Panc1 (cell line): ENCODE measurements around the gene KIF1C.

ENCODE experiments used
- POLR2AphosphoS5 ChIP-seq: IDR thresholded peaks from 2 replicates; pipeline ENCODE4 v1.6.1; 2012; ENCODE audit warnings: mild to moderate bottlenecking, low read depth, low read length, moderate library complexity
- TF ChIP-seq, protein P1 (sequence below): fragments of 450-650 bp; IDR thresholded peaks from 2 replicates; pipeline ENCODE4 v1.5.1; 2017; ENCODE audit warnings: mild to moderate bottlenecking
- TF ChIP-seq, protein P2 (sequence below), 2 experiments: IDR thresholded peaks; 2 replicates each; pipeline ENCODE4 v1.6.1; 2011 to 2012; ENCODE audit warnings: low read depth in 2 of 2, control low read depth in 1 of 2, low read length in 1 of 2, mild to moderate bottlenecking in 1 of 2, moderate library complexity in 1 of 2; ENCODE audit not compliant: insufficient read depth in 1 of 2

DNA sequence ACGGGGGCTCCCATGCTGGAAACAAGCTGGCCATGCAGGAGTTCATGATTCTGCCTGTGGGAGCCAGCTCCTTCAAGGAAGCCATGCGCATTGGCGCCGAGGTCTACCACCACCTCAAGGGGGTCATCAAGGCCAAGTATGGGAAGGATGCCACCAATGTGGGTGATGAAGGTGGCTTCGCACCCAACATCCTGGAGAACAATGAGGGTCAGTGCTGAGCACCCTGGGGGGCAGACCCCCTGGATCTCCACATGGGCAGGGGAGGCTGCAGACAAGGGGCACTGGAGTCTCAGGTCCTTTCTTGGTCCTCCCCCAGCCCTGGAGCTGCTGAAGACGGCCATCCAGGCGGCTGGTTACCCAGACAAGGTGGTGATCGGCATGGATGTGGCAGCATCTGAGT lies 42.7 kb upstream of the KIF1C start:
- TF ChIP-seq, protein P1, sequence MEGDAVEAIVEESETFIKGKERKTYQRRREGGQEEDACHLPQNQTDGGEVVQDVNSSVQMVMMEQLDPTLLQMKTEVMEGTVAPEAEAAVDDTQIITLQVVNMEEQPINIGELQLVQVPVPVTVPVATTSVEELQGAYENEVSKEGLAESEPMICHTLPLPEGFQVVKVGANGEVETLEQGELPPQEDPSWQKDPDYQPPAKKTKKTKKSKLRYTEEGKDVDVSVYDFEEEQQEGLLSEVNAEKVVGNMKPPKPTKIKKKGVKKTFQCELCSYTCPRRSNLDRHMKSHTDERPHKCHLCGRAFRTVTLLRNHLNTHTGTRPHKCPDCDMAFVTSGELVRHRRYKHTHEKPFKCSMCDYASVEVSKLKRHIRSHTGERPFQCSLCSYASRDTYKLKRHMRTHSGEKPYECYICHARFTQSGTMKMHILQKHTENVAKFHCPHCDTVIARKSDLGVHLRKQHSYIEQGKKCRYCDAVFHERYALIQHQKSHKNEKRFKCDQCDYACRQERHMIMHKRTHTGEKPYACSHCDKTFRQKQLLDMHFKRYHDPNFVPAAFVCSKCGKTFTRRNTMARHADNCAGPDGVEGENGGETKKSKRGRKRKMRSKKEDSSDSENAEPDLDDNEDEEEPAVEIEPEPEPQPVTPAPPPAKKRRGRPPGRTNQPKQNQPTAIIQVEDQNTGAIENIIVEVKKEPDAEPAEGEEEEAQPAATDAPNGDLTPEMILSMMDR, result no peak
- TF ChIP-seq, protein P2, sequence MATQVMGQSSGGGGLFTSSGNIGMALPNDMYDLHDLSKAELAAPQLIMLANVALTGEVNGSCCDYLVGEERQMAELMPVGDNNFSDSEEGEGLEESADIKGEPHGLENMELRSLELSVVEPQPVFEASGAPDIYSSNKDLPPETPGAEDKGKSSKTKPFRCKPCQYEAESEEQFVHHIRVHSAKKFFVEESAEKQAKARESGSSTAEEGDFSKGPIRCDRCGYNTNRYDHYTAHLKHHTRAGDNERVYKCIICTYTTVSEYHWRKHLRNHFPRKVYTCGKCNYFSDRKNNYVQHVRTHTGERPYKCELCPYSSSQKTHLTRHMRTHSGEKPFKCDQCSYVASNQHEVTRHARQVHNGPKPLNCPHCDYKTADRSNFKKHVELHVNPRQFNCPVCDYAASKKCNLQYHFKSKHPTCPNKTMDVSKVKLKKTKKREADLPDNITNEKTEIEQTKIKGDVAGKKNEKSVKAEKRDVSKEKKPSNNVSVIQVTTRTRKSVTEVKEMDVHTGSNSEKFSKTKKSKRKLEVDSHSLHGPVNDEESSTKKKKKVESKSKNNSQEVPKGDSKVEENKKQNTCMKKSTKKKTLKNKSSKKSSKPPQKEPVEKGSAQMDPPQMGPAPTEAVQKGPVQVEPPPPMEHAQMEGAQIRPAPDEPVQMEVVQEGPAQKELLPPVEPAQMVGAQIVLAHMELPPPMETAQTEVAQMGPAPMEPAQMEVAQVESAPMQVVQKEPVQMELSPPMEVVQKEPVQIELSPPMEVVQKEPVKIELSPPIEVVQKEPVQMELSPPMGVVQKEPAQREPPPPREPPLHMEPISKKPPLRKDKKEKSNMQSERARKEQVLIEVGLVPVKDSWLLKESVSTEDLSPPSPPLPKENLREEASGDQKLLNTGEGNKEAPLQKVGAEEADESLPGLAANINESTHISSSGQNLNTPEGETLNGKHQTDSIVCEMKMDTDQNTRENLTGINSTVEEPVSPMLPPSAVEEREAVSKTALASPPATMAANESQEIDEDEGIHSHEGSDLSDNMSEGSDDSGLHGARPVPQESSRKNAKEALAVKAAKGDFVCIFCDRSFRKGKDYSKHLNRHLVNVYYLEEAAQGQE (IDR thresholded peaks at IDR 0.05; ENCODE audit: insufficient read depth in 1 of 2, low read depth in 2 of 2, low read length in 1 of 2), result no peak
- no peak for TF ChIP-seq POLR2AphosphoS5
